ENCODE results near the gene GCK.

GCK gene

DNA sequence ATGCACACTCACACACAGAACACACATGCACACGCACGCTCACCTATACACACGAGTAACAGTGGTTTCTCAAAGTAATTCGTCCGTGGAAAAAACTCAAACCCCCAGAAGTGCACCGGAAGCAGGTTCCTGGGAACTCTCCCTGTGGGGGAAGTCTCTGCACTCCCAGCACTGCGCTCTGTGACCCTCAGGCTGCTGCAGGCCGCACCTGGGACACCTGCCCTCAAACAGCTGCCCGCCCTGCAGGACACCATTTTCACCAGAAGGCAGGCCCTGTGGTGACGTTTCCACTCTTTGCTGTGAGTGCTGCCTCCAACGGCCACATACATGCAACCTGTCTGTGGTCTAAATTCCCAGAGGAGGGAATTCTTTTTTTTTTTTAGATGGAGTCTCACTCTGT, 32.8 kb upstream of the GCK start:
- no peak for DNase-seq

DNA sequence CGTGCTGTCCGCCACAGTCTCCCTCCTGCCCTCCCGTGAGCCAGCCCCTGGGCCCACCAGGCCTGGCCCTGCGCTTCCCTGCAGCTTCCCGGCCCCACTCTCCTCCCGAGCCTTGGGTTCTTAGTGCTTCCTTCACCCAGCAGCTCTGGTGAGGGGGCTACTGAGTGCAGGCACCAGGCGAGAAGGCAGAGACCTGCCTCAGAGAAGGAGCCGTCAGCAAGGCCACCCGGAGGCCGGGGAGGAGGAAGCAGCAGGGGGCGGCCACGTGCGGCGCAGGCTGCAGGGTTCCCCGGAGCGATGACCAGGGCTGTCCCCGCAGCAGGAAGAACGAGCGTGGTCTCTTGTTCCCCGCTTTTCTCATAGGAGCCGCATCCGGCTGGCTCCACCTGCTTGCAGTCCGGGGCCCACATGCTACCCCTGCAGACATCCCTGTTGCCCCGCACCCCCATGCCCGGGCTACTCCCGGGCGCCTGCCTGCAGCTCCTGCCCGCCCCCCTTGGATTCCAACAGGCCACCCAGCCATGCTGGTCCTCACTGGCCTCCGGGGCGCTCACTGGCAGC, 32.1 kb upstream of the GCK start:
- DNase-seq, result no peak

DNA sequence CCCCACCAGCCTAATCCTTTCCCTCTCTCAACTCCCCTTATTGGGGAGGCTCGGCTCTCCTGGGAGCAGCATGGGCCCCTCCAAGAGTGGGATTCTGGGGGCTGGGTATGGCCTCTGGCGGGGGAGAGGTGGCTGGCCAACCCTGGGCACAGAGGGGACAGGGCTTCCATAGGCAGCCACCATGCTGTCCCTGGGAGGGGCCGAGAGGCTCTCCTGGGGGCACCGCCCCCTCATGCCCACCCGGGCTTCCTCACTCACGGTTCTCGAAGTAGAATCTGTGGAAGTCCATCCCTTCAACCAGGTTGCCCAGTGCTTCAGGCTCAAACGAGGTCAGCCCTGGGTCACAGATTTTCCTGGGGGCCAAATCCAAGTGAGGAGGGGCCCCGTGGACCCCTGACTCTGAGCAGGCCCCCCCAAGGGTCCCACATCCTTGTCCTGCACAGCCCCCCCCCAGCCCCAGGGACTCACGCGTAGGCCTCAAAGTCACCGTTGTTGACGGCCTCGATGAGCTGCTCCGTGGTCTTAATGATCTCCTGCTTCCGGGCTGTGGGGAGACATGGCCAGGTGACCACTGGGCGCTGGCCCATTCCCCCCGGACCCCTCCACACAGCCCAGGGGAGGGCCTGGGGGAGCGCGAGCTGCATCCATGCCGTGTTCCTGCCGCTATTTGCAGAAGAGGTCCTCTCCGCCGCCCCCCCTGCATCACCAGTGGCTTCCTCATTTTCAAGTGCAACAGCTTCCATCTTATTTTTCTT, 31.3 kb upstream of the GCK start:
- DNase-seq, result no peak

DNA sequence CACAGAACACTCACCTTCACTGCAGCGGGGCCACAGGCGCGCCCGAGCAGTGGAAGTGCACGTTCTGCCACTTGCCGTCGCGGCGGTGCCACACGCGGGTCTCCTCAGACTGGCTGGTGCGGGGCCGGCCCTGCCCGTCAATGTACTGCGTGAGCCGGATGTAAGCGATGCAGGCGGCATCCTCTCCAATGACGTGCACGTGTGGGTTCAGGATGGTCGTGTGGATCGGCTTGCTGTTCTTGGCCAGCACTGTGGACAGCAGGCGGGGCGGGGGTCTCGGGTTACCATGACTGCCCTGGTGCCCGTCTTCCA, 30.8 kb upstream of the GCK start:
- no peak for DNase-seq

DNA sequence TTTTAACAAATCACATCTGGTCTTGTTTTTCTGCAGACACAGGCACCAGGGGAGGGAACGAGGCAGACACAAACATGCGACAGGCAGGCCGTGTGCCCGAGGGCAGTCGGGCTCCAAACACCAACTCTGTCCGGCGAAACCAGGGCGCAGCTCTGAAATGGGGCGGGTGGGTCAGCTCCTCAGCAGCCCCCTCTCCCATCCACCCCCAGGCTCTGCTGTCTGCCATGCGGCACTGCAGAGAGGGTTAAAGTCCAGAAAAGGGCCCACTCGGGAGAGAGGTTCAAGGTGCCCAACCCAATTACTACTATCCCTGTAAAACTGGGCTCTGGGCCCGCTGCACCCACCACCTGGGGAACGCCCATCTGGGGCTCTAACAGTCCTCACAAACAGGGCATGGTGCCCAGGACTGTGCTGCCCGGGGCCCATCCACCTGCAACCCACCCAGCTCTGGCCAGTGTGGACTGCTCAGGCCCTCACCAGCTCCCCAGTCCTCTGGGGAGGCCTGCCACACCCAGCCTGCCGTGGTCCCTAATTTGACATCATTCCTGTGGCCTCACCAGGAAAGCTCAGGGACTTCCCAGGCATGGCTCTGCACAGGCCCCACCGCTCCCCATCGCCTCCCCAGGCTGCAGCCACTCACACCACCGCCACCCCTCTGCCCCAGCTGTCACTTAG, 30.3 kb upstream of the GCK start:
- DNase-seq, result no peak

DNA sequence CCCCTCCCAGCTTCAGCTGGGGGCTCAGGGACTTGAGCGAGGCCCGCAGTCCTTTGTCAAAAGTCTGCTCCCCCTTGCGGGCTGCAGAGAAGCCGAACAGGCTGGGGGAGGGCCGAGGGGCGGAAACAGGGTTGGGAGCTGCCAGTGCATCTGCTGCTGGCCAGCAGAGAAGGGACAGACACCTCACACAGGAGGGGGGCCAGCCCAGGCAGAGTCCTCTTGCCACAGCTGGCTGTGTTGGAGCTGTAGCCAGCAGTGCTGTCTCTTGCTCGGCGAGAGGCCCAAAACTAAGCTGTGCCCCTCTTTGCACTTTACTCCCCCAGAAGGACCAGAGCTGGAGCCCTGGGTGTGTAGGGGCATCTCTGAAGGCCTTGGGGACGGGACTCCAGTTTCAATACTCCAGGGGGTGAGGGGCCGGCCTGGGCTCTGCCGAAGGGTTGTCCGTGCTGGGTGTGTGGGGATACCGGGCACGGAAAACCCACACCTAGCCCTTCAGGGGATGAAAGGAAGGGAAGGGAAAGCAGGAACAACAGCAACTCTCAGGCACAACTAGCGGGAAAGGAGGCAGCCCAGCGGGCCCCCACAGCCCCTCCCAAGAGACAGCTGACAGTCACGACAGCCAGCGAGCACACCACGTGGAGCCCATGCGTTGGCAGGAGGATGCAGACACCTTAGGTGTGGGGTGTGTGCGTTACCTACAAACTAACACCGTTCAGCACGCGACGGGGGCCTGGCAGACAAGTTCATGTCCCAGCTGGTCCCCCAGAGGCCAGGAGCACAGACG, 29.4 kb upstream of the GCK start:
- no peak for DNase-seq

DNA sequence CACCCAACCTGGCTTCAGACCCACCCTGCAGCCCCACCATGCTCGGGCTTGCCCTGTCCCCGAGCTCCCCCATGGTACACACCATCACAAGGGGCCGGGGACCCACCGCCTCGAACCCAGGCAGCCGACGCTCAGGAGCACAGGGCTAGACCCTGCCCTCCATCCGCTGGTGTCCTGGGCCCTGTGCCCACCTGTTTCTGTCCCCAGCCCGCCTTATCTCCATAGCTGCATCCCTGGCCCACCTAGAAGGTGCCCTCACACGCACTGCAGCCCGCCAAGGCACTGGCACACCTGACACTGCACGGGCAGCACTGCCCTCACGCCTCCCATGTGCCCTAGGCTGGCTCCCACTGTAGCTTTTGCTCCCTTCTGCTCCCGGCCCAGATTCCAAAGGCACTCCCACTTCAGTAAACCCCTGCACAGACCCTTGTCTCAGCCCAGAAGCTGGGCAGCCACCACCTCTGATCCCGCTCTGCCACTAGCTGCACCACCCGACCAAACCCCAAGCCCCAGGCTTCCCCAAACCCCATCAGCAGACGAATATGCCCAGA, 28.7 kb upstream of the GCK start:
- DNase-seq, result no peak

DNA sequence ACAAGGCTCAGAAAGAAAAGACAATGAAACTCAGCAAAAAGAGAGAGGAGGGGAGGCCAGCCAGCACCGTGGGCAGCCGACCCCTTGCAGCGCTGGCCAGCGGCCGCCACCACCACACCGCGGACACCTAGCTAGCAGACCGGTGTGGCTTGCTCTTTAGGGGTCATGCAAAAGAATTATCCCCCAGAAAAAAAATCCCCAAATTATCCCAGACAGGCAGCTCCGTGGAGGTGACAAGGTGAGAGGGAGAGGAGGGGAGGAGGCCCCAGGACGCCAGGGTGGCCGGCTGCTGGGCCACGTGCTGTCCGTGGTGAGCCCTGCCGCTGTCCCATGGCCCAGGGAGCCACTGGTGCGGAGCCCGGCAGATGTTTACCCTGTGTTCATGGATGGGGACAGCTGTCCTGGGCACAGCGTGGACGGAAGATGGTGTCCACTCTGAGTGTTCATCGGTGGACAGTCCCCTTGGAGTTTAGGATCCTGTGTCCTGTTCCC, 28.0 kb upstream of the GCK start:
- DNase-seq, result no peak

DNA sequence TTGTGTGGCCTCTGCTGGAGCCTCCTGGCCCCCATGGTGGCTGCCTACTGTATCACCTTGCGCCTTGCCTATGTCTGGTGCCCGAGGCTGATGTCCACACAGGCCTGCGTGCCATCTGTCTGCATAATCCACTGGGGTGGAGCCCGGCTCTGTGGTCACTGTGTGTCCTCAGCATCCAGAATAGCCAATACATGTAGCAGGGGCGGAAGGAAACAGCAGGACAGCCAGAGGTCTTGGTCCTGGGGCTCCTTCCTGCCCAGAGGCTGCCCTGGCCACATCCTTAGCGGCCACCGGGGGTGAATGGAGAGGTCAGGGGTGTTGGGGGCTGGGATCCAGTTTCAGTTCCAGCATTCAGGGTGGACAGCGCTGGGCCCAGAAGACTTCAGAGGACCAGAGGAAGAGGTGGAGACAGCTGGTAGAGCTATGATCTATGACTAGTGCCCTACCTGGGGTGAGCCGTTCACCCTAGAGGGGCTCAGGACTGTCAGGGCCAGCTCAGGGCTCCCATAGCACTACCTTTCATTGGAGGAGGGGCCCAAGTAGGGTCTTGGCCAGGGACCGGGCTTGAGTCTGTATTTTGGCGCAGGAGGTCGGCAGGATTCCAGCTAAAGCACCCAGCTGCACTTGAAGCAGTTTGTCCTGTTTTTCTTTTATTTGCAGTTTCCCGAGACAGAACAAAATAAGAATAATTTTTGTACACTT, 27.4 kb upstream of the GCK start:
- no peak for DNase-seq

DNA sequence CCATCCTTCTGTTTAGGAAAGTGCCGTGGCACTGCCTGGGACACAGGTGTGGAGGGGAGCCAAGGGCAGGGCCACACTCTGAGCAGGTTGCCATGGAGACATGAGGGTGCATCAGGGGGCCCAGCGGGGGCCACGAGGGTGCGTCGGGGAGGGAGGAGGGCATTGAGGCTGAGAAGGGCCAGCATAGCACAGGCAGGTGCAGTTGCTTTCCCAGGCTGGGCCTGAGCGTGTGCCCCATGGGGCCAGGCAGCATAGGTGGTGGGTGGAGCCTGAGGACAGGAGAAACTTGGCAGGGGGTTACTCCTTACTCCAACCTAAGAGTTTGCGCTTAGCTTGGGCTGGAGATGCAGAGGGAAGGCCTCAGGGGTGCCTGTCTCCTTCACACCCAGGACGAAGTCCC, 26.8 kb upstream of the GCK start:
- DNase-seq, result no peak

DNA sequence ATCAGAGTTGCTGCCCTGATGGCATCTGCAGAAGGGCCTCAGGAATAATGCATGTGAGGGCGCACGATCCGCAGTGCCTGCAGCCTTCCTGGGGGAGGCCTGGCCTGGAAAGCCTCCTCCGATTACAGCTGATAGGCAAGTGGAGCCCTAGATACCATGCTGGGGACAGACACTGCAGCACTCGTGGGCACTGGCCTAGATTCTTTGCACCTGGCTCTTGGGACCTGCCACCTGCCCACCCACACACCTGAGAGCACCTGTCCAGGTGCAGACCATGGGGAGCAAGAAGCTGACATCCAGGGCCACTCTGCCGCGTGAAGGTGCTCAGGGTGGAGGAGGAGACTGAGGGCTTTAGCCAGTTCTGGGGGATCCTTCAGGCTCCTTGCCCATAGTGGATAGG, 26.3 kb upstream of the GCK start:
- no peak for DNase-seq

DNA sequence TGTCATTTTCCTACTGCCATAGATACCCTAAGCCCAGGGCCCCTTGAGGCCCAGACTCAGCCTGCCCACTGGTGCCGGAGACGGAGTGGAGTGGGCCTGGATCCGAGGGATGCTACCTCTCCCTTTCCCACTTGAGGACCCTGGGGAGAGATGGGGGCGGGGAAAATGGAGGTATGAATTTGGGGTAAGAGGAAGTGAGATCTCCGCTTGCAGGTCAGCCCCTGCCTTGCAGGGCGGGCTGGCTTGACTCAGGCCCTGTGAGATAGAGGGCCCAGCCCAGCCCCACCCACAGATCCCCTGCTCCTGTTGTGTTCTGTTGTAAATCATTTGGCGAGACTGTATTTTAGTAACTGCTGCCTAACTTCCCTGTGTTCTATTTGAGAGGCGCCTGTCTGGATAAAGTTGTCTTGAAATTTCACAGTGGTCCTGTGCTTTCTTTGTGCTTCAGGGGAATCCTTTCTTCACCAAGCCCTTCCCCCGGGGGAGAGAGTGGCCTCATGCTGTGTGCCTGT, 24.7 kb upstream of the GCK start:
- no peak for DNase-seq

DNA sequence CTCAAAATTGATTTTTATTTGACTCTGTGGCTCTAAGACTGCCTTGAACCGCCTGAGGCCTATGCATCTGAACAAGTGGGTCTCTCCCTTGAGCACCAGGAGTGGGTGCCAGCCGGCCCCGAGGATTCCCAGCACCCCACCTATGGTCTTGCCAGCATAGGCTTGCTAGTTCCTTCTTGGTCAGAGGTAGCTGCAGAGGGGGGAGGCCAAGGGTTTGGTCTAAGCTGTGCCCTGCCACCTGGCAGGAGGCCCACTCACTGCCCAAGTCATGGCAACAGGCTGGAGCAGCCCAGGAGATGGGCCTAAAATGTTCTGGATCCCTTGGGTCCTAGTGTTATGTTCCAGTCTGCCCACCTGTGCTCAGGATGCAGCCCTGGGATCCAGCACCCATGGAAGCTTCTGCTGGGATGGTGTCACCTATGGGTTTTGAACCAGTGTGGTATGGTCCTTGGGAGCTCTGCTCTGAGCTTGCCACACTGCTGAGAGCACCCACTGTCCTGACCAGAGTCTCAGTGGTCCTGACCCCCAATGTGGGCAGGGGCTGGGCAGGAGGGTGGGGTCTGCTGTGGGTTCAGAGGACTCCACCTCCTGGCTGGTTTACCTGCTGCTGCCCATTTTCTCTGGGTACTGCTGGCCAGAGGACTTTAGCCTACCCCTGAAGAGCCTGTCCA, 24.1 kb upstream of the GCK start:
- DNase-seq, result no peak

DNA sequence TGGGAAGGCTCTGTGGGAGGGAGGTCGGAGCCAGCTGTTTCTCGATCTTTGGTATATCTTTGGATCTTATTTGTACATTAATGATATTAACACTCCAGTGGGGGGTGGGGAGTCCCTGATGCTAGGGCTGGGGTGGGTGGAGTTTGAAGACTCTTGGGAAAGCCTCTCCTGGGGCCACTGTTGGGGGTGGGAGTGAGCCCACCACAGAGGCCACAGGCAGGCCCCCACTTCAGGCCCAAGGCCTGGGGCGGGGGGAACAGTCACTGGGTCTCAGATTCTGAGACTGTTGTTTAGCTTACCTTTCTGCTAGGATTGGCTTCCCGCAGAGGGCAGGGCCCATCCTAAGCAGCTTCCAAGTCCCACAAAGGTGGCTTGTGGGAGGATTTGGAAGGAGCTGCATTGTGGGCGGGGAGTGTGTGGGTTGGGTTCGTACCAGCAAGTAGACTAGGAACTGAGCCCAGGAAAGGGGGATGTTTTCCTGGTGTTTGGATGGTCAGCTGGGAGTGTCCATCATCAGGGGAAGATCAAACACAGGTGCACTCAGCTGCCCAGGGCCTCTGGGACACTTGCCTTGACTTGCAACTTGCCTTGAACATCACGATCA, 23.4 kb upstream of the GCK start:
- no peak for DNase-seq

DNA sequence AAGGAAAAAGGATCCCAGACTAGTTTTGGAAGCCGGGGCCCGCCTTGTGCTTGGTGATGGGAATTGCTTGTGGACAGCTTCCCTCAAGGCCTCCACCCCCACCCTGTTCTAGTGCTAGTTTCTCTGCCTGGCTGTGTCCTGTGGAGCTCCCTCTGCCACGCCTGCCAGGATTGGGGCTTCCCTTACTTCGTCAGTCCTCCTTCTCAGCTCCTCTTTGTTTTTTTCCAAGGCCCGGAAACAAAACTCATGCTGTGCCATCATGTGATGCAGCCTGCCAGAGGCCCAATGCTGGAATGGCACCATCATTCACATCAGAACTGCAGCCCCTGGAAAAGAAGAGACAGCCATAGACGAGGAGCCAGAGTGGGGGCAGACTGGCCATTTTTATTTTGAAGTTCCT, 22.8 kb upstream of the GCK start:
- no peak for DNase-seq

DNA sequence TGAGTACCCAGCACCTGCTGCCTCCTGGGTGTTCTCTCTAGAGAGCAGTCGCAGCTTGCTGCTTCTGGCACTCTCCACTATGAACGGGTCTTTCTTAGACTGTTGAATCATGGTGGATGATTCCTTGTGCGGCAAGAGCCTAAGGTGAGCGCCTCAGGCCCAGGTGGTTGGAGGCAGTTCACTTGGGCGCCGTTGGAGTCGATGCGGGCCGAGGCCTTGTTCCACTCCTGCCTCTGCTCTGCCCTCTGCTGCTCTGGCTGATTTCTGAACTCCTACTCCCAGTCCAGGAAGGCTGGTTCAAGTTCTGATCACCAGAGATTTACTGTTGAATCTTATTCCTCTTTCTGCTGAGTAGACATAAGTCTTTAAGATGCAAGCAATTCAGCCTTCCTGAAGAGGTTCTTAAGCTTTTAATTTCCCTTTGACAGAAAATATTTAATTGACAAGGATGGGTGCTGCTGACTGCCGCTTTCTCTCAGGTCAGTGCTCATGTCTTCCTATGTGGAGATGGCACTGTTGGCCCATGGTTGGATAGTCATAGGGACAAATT, 22.0 kb upstream of the GCK start:
- no peak for DNase-seq

DNA sequence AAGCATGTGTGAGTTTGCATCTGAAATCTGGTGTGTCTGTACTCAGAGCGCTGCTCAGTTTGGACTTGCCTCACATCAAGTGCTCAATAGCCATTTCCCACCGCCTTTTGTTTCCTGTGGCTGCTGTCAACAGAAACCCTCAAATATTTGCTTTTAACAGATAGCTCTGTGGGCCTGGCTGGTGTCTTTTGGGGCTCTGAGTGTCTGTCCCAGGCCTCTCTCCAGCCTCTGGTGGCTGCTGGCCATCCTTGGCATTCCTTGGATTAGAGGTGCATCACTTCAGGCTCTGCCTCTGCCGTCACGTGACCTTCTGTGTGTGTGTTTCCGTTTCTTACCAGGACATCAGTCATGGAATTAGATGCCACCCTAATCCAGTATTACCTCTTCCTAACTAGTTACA, 20.9 kb upstream of the GCK start:
- DNase-seq, result no peak

DNA sequence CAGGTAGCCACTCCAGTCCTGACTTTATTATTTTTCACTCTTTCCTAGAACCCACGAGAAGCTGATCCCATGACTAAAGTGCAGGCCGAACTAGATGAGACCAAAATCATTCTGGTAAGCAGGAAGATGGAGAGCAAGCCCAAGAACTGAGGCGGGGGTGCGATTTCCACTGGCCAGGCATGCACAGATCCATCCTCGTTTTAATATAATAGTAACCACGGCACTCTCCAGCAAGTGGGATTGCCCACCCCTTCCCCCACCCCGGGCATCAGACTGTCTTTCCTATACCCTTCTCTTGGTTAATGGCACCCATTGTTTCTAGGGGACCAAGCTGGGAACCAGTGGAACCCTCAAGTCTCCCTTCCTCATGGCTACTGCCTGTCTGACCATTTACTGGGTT, 18.8 kb upstream of the GCK start:
- no peak for DNase-seq

DNA sequence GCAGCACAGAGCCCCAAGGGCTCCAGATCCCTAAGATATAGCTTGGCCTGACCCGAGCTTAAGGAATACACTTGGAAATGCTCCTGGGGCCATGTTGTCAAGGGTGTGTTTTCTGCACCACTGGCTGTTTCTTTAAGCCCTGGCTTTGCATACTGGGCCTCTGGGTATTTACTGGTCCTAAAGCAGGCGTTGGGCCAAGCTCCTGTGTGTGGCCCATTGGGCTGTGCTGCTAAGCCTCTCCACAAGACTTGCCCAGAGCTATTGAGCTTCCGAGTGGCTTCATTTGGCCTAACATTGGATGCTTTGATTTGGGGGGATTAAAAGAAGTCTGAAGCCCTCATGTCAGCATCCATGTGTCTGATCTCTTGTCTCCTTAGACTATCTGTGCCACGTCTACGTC, 16.8 kb upstream of the GCK start:
- DNase-seq, result no peak

DNA sequence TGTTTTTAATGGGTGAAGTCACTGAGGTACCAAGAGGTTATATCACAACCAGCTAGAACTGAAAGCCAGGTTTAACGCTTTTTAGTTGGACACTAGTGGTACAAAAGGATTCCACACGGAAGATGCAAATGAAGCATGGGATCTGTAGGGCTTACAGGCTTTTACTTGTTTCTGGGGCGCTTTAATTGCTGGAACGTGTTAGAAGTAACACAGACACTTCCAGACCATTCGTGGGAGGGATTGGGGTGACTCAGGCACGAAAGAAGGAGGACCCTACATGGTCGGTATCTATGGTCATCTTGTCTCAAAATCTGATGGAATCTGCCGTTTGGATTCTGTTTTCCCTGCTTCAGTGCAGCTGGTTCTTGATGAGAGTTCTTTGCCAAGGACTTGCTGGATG, 12.6 kb upstream of the GCK start:
- DNase-seq, result no peak

Data from effector CD8-positive, alpha-beta T cell (primary cell).